Coronary artery (tissue), 2 donors: ENCODE results near the gene ZP2.
"Not testable (repeated sequence)": the region's sequence is repeated elsewhere in the genome, so short reads cannot be mapped to it uniquely, and the experiment has no call there.

Experiments used
- DNase-seq: peaks from one replicate; pipeline ENCODE4 v3.0.0-alpha.2; 2017; ENCODE audit warnings: low spot score
- H3K27ac ChIP-seq, 2 donors: fragments of 200-600 bp; sonication (generic); one replicate each; pipeline ENCODE4 v1.5.1; 2016 to 2019
- H3K4me3 ChIP-seq: fragments of 200-600 bp; sonication (generic); 2 replicates; pipeline ENCODE4 v1.5.1; 2016; ENCODE audit warnings: mild to moderate bottlenecking, moderate library complexity
- CTCF ChIP-seq: fragments of 200-600 bp; sonication (generic); IDR thresholded peaks from one replicate; pipeline ENCODE4 v1.5.1; 2019; ENCODE audit warnings: antibody characterized with exemption

The ZP2 gene

DNA sequence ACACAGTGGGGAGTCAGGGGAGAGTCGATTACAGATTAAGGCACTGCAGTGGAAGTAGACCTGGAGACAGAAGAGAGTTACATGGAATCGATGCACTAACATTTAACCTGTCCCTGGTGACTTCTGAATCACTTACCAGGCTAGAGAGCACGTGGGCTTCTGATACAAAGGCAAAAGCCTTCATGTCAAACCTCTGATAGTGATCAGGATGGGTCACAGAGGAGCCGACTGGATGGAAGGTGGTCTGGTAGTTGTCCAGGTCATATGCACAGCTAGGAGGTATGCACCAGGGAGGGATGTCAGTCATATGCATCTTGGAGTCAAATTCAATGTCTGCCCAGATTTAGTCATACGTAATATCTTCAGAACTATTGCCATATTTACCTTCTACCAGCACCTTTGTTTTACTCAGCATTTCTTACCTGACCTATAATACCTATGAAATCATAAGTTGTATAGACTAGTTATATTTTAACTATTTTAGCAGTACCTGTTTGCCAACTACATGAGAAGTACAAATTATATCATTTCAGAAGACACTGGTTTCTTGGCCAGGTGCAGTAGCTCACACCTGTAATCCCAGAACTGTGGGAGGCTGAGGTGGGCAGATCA is 11.7 kb downstream of the ZP2 start:
- DNase-seq: no peak
- Histone ChIP-seq H3K4me3 (no peak overlapping the region), H3K27ac (no peak overlapping the region)
- TF ChIP-seq CTCF: no peak

GRCh38 chr16:21197621-21198020 is 13.8 kb downstream of the ZP2 start:
- no peak for DNase-seq
- TF ChIP-seq CTCF: no peak
- H3K27ac ChIP-seq: no peak overlapping the region
- H3K4me3 ChIP-seq: no peak overlapping the region

- TF ChIP-seq CTCF: no peak
- no peak for DNase-seq
- H3K27ac ChIP-seq: no peak overlapping the region
- no peak overlapping the region for H3K4me3 ChIP-seq
Observed at GRCh38 chr16:21197112-21197511, 14.3 kb downstream of the ZP2 start.

DNA sequence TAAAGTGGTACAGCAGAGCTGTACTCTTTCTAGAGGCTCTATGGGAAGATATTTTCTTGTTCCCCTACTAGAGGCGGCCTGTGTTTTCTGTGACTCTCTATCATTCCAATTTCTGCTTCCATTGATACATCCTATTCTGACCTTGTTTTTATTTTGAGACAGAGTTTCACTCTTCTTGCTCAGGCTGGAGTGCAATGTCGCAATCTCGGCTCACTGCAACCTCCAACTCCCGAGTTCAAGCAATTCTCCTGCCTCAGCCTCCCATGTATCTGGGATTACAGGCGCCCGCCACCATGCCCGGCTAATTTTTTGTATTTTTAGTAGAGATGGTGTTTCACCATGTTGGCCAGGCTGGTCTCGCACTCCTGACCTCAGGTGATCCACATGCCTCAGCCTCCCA is 16.0 kb downstream of the ZP2 start:
- not testable (repeated sequence) for DNase-seq, H3K27ac ChIP-seq, H3K4me3 ChIP-seq

DNA sequence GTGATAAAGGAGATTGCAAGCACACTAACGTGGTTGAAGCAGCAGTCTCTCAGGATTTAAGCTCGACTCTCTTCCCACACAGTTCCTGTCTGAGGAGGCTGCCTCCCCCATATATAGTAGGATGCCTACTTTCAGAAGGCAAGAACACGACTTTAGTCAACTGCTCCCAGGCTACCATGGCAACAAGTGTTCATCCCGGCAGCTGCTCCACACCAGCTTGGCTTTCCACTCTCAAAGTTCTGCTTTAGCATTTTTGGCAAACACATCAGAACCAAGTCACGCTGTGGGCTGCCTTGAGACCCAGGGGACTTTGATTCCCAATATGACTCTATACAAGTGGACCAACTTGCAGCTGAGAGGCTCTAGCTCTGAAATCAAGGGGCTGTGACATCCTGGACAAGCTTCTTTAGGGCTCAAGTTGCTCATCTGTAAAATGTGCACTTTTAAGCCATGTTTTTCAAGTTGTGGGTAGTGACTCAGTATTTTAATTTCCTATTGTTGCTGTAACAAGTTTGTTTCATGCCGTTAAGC is 16.5 kb downstream of the ZP2 start:
- no peak overlapping the region for H3K4me3 ChIP-seq
- H3K27ac ChIP-seq: no peak overlapping the region
- DNase-seq: no peak
- TF ChIP-seq CTCF: no peak

GRCh38 chr16:21192991-21193390 is 18.4 kb downstream of the ZP2 start:
- Histone ChIP-seq H3K4me3 (no peak overlapping the region), H3K27ac (no peak overlapping the region)
- no peak for TF ChIP-seq CTCF
- no peak for DNase-seq

DNA sequence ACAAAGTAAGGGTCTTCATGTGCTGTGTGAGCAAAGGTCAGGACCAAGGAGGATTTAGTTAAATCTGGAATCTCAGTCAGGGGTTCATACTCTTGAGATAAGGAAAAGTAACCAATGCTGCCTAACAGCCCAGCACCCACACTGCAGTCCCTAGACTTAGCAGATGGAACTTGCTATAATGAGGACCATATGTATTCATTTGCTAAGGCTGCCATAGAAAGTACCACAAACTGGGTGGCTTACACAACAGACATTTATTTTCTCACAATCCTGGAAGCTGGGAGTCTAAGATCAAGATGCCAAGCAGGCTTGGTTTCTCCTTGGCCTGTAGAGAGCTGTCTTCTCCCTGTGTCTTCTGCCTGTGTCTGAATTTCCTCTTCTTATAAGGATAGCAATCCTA is 20.8 kb downstream of the ZP2 start:
- TF ChIP-seq CTCF: no peak
- H3K4me3 ChIP-seq: no peak overlapping the region
- no peak for DNase-seq
- no peak overlapping the region for H3K27ac ChIP-seq

DNA sequence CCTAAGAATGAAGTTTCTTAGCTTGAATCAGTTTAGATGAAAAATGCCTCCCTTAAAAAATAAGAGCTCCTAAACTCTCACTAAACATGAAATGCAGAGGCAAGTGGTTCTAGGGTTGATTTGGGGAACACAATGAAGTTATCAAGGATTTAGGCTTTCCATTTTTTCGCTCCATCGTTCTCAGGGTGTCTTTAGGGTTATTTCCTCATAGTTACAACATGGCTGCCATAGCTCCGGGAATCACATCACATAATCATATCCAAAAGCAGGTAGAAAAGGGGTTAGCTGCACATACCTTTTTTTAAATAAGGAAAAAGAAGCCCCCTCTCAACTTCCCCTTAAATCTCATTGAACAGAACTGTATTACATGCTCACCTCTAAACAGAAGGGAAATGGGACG is 21.4 kb downstream of the ZP2 start:
- no peak for TF ChIP-seq CTCF
- Histone ChIP-seq H3K27ac (no peak overlapping the region), H3K4me3 (no peak overlapping the region)
- DNase-seq: no peak
